GM04503 (cell line): ENCODE measurements around the gene NEURL2.

ENCODE experiments used
- DNase-seq: peaks from one replicate; pipeline ENCODE4 v3.0.0-alpha.2; 2012; ENCODE audit warnings: low read depth

Gene NEURL2

DNA sequence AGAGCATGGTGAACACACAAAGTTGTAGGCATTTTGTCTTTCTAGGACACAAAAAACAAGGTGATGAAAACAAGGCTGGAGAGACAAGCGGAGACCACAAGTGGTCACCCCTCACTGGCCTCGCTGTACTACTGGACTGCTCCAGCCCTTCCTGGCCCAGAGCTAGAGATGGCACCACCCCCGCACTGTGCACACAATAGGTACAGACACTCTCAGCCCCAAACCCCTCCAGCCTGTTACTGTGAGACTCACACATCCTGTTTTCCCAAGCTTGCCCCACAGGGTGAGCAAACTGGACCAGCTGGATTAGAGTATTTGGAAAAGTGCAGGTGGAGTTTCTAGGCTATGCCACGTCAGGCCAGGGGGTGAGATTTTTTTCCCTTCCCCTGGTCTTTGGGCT, 18.4 kb downstream of the NEURL2 start:
- no peak for DNase-seq

DNA sequence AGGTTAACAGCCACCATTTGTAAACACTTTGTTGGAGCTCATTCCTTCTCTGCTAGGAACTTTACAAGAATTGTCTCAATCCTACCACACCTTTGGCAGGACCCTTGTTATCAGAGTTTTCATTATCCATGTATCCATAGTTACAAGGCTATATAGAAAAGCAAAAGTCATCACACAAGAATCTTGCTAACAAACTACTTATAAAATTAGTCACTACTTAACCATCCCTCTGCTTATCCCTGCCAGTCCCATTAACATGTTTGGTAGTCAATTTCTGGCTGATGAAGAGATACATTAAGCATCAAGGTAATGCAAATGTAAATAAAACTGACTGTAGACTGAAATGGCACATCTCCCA, 23.2 kb downstream of the NEURL2 start:
- peak; percentile 66 for DNase-seq

DNA sequence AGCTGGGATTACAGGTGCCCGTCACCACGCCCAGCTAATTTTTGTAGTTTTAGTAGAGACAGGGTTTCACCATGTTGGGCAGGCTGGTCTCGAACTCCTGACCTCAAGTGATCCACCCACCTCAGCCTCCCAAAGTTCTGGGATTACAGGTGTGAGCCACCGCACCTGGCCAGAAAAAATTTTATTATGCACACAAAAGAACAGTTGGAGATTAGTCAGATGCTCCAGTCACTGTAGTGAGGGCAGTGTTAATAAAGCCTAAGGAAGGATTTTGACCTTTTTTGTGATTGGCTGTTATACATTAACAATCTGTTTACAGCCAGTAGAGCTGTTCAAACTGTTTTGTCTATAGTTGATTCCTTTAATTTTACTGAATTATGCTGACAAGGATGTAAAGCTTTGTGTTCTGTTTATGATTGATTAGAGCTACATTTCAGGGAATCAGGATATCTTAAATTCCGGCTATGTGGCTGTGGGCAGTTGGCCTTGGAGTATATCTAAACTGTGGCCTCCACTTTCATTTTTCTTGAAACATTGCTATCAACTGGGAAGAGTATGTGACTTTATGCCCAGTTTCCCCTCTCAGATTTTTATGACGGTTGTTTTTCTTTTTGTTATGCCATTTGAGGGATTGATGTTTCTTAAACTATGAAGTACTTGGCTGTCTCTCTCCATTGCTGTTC, 23.7 kb downstream of the NEURL2 start:
- no peak for DNase-seq

DNA sequence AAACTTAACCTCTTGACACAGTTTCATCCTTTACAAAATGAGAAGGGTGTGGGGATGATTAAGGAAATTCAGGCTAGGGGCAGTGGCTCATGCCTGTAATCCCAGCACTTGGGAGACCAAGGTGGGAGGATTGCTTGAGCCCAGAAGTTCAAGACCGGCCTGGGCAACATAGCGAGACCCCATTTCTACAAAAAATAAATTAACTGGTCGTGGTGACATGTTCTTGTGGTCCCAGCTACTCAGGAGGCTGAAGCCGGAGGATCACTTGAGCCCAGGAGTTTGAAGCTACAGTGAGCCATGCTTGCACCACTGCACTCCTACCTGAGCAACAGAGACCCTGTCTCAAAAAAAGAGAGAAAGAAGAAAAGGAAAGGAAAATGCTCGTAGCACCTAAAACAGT, 24.6 kb downstream of the NEURL2 start:
- no peak for DNase-seq

DNA sequence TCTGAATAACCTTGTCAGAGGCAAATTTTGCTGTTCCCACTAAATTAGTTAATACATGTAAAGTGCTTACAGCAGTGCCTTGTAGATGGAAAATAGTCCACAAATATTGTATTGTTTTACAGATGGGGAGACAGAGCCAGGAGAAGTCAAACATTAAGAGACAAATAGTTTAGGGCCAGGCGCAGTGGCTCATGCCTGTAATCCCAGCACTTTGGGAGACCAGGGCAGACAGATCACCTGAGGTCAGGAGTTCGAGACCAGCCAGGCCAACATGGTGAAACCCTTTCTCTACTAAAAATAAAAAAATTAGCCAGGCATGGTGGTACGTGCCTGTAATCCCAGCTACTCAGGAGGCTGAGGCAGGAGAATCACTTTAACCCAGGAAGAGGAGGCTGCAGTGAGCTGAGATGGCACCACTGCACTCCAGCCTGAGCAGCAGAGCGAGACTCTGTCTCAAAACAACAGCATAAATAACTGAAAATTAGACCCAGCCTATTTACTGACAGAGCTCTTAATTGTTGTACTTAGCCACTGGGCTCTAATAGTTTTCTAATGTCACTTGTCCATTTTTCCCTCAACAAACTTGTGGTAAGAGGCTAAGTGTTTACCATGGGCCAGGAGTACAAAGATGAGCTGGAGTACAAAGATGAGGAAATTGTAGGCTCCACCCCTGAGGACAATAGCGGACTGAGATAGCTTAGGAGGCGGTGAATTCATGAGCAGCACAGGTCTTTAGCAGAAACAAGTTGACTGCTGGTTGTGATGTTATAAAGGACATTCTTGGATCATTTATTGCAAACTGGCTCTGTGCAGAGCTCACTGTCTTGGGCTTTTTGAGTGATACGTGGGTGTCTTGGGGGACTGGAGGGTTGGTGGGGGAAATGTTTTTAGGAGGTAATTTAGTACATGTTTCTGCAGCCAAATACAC, 27.2 kb downstream of the NEURL2 start:
- DNase-seq: no peak

DNA sequence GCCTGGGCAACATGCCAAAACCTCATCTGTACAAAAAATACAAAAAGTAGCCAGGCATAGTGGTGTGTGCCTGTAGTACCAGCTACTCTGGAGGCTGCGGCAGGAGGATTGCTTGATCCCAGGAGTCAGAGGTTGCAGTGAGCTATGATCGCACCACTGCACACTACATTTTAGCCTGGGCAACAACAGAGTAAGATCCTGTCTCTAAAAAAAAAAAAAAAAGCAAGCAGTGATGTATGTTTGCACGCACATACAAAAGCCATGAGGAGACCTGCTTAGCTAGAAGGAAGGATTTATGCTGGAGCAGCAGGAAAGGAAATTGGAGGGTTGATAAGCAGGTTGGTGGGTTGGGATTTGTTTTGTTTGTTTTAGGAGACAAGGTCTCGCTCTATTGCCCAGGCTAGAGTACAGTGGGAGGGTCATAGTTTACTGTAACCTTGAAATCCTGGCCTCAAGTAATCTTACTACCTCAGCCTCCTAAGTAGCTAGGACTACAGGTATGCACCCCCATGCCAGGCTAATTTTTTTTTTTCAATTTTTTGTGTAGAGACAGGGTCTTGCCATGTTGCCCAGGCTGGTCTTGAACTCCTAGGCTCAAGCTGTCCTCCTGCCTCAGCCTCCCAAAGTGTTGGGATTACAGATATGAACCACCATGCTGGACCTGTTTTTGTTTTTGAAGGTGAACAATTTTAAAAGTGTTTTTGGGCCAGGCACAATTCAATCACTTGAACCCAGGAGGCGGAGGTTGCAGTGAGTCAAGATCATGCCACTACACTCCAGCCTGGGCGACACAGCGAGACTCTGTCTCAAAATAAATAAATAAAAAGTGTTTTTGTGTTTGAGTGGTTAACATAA, 29.6 kb downstream of the NEURL2 start:
- DNase-seq: no peak

DNA sequence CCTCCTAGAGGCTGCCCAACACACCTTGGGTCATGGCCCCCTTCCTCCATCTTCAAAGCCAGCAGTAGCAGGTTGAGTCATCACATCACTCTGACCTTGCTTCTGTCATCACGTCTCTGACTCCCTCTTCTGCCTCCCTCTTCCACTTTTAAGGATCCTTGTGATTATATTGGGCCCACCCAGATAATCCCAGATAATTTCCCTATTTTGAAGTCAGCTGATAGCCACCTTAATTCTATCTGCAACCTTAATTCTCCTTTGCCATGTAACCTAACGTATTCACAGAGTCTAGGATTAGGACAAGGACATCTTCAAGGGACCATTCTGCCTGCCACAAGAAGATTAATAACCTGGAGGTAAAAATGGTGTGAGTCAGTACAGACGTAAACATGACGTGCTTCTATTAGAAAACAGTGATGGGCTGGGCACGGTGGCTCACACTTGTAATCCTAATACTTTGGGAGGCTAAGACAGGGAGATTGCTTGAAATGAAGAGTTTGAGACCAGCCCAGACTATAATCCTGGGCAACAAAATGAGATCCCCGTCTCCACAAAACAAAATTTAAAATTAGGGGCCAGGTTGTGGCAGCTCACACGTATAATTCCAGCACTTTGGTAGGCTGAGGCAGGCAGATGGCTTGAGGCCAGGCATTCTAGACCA, 30.3 kb downstream of the NEURL2 start:
- DNase-seq: no peak

DNA sequence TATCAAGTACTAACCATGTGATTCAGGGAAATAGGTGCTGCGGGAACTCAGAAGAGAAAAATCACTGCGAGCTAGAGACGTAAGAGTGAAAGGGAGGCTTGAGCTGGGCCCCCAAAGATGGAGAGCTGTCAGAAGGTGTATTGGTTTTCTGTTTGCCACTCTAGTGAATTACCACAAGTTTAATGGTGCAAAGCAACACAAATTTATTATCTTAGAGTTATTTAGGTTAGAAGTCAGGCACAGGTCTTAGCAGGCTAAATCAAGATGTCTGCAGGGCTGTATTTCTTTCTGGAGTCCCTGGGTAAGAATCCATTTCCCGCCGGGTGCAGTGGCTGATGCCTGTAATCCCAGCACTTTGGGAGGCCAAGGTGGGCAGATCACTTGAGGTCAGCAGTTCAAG, 31.1 kb downstream of the NEURL2 start:
- DNase-seq: no peak

DNA sequence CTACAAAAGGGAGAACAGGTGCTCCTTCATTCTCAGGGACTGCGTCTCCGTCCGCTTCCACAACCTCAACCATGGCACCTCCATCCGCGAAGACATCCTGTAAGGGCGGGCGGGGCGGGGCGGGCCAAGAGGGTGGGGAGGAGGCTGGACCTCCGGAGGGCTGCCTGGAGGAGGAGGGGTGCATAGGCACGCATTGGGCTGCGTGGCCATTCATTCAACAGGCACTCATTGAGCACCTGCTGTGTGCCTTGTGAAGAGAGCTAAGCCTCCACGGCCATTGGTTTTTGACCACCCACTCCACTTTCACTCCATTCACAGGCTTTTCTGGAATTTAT, 33.2 kb downstream of the NEURL2 start:
- DNase-seq: no peak

DNA sequence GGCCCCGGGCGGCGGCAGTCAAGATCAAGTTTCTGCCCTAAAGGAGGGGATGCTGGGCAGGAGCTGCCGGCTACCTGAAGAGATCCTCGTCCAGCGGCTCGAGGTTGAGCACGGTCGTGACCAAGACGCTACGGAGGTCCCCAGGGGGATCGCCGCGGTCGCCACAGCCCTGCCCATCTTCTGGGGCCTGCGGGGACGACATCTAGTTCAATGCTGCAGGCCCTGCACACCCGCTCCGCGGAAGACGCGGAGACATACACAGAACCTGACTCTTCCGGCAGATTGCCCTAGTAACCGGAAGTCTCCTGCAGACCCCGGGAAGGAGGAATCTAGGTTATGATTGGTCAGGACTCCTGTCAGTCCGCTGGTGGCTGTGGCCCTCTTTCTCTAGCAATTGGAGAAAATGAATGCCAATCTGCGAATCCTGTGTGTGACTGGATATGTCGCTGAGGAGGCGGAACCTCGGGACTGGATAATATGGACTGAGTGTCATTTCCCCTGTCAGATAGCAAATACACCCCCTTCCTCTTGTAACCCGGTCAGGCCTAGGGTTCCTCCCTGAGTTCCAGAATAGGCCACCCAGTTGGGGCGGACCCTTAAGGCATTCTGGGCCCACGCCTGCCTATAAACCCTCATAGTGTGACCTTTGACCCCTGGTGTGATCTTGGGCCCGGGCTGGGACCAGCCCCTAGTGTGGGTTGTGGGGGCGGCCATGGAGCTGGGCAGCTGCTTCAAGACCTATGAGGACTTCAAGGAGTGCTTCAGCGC, 33.7 kb downstream of the NEURL2 start, which contains the start of the genes ACOT8 and ZSWIM3:
Gene ACOT8 (minus strand): TSS at position 279 of the 768 bp plus-strand sequence. CDS start 77 bp downstream, at position 202.
Gene ZSWIM3 (plus strand): TSS at position 501 of the 768 bp plus-strand sequence. CDS start 212 bp downstream, at position 713.
- DNase-seq: peak; percentile 100

DNA sequence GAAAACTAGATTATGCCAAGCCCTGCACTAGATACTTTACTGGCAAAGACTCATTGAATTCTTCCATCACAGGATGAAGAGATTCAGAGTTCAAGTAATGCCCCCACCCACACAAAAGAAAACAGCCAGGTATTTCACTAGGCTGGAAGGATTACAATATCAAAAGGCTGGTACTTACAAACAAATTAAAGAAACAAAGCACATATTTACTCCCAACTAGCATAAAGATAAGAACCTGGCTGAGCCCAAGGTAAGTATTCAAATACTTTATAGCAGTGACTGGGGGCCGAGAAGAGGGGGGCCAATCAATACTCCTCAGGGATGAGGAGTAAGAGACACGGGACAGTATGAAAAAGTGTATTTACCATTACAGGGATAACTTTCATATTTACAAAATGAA, 37.5 kb downstream of the NEURL2 start:
- no peak for DNase-seq

DNA sequence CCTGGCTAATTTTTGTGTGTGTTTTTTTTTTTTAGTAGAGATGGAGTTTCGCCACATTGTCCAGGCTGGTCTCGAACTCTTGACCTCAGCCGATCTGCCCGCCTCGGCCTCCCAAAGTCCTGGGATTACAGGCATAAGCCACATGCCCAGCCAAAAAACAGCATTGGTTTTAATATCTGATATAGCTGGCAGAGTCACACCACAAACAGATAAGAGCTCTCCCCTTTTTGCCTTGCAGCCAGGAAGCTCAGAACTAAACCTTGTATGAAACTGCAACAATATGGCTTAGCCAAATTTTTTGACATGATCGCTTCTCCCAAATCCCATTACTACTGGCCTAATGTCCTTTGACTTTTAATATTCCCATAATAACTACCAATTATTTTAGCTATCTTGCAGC, 38.7 kb downstream of the NEURL2 start:
- DNase-seq: no peak

DNA sequence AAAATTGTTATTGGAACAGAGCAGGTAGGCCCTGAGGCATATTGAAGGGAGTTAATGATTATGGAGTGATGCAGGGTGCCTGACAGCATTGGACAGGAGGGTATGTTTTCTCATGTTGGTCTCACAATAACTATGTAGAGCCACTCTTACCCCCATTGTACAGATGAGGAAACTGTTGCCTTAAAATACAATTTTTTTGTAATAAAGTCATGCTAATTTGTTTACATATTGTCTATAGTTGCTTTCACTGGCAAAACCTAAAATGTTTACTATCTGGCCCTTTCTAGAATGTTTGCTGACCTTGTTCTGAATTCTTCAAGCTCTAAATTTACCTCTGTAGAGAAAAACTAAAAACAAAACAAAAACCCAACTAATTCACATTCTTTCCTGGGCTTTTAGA, 39.5 kb downstream of the NEURL2 start:
- no peak for DNase-seq

DNA sequence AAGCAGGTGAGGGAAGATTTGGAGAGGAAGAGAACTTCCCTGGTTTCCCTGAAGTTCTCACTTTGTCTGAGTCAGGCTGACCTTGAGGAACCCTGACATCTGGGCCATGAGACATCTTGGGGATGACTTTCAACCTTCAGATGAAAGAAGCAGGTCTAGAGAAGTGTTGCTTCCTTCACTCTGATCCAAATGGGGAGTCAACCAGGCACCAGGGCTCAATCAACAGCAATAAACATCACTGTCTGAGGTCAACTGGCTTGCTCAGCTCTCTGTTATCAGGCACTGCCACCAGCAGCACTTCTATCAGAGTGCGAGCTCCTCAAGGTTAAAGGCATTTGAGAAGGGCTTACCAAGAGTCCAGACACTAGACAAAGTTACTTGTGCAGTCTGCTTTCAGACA, 40.1 kb downstream of the NEURL2 start:
- DNase-seq: no peak

DNA sequence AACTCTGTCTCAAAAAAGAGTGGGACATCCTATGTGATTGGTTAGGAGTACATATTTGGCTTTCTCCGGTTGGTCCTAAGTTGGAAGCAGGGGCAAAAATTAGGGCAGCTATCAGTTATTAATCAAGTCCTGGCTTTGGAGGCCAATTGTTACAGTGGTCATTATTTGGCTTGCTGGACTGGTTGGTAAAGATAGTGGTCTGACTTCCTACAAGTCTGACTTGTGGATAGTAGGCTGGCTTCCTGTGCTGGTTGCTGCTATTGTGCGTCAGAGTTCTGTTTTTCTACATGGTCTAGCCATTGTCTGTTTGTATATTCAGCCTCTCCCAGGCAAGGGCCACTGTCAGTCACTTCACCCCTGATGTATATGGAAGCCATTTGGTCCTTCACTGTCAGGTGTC, 40.8 kb downstream of the NEURL2 start:
- no peak for DNase-seq

DNA sequence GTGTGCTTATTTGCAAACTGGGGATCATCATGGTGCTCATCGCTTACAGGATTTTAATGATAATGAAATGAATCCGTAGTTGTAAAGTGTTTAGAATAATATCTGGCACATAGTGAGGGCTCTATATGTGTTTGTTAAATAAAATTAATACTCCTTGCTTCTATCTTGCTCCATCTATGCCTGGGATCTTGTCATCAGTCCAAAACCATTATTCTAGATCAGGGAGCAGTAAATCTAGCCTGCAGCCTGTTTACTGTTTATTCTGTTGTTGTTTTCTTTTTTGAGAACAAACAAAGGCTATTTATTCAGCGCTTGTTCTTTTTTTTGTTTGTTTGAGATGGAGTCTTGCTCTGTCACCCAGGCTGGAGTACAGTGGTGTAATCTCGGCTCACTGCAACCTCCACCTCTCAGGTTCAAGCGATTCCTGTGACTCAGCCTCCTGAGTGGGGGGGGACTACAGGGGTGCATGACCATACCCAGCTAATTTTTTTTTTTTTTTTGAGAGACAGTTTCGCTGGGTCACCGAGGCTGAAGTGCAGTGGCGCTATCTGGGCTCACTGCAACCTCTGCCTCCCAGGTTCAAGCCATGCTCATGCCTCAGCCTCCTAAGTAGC, 41.9 kb downstream of the NEURL2 start:
- no peak for DNase-seq

DNA sequence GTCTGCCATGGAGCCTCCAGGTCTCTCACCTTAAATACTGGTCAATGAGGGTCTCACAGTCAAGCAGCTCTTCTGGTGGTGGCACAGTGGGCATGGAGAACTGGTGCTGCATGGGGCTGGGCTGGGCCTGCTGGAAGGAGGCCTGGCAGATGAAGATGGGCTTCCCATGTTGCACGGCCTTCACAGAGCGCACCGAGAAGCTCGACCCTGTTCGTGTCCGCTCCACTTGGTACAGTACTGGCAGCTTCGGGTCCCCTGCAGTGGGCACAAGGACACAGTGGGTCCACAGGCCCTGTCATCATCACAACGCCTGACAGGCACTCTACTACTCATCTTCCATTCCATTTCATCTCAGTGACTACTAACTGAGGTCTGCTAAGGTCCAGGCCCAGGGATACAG, 42.6 kb downstream of the NEURL2 start:
- DNase-seq: no peak

DNA sequence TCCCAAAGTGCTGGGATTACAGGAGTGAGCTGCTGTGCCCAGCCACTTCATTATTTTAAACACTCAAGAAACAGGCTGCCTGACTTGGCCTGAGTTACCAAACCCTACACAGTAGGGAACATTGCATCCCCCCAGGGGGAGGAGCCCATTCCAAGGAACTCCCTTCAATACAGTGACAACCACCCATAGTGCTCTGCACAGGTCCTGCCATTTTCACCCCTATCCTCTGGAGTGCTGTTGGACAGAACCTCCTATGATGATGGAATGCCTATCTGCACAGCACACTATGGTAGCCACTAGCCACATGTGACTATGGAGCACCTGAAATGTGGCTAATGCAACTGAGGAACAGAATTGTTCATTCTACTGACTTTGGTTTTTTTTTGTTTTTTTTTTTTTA, 45.6 kb downstream of the NEURL2 start:
- DNase-seq: no peak

DNA sequence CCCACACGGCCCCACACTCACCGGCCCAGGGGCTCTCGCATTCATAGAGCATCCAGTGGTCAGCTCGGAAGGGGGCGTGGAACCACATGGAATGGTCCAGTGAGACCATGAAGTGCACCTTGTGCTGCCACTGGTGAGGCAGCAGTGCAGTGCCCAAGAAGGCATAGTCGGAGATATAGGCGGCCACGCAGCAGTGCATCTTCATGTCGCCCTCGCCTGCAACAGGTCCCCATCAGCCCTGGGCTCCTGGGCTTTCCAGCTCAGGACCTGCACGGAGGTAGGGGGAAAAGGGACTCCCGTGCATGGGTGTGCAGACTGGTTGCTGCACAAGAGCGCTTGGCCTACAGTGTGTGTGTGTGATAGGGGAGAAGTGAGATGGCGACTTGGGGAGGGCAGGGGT, 47.5 kb downstream of the NEURL2 start:
- DNase-seq: no peak

DNA sequence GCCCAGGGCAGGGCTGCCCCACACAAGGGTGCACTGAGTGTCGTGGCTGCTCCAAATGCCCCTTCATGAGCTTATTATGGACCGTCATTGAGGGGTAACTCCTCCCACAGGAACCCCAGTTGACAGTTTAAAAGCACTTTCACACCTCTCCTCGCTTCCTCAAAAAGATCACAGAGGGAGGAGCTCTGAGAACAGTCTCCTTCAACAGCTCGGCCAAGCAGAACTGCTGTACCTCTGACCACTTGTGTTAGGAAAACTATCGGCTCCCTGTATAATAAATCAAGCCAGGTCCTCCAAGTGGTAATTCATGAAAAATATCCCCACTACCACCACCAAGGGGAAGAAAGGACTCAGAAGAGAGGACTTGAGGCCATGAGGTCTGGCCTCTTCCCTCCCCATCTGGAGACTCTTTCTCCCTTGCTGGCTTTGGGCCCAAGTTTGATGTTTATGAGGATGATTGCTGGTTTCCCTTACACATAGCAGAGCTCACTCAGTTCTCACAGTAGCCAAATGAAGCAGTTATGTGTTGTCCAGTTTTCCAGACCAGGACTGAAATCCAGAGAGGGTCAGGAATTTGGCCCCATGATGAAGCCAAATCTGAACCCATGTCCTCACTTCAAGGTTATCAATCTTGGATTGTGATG, 48.7 kb downstream of the NEURL2 start:
- DNase-seq: peak; percentile 70
